ENCODE measurements around the gene ELAC2.

Gene ELAC2

DNA sequence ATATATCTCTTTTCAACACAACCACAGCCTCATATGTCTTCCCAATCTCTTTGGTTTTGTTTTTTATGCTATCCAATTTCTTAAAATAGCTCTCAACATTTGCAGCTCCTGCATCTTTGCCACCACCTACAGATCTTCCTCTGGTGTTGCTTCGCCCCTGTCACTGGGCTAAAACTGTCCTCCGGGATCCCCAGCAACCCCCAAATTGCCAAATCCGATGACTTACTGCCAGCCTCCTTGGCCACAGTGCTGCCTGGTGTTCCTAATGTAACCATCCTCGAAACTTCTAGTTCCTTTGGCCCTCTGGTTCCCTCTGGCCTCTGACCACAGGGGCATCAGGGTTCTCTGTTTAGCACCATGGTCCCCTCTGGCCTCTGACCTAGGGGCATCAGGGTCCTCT lies 70.8 kb downstream of the ELAC2 start:
- no peak for DNase-seq
